HepG2 (cell line): Measurements from ENCODE around the gene CALR. TPM values are rescaled to one million over a fixed set of nuclear protein-coding genes. Genes with fewer than 3 reads are reported as not detected.

Experiments used
- CREB1 ChIP-seq, 2 experiments: fragments of 450-650 bp in 1 of 2; IDR thresholded peaks; 2 replicates each; pipeline ENCODE4 v1.6.1; 2016 to 2017; ENCODE audit warnings: control low read depth in 1 of 2, mild to moderate bottlenecking in 1 of 2, missing compliant biosample characterization in 1 of 2, missing genetic modification characterization in 1 of 2
- MXI1 ChIP-seq: IDR thresholded peaks from 3 replicates; pipeline ENCODE4 v1.6.1; 2012; ENCODE audit warnings: low read depth, low read length, inconsistent platforms, borderline replicate concordance
- RERE ChIP-seq: IDR thresholded peaks from 2 replicates; pipeline ENCODE4 v1.6.1; 2016; ENCODE audit warnings: low read depth, missing genetic modification reagents, missing compliant biosample characterization
- RFXAP ChIP-seq: sonication (generic); formaldehyde crosslinking; IDR thresholded peaks from 2 replicates; pipeline ENCODE4 v1.4.0; 2020; ENCODE audit warnings: missing genetic modification reagents, borderline replicate concordance
- TBX3 ChIP-seq: fragments of 450-650 bp; IDR thresholded peaks from 2 replicates; pipeline ENCODE4 v1.6.1; 2017; ENCODE audit warnings: antibody characterized with exemption, mild to moderate bottlenecking, inconsistent platforms, borderline replicate concordance
- UBTF ChIP-seq: sonication (generic); formaldehyde crosslinking; IDR thresholded peaks from 2 replicates; pipeline ENCODE4 v1.4.0; 2020; ENCODE audit warnings: mild to moderate bottlenecking, missing genetic modification reagents
- YY1 ChIP-seq: IDR thresholded peaks from 2 replicates; pipeline ENCODE4 v1.6.1; 2011; ENCODE audit warnings: low read length, low read depth, moderate library complexity, mild to moderate bottlenecking; ENCODE audit not compliant: insufficient read depth, insufficient replicate concordance
- ZHX2 ChIP-seq, 2 experiments: sonication (generic) in 1 of 2; formaldehyde crosslinking in 1 of 2; IDR thresholded peaks; 2 replicates each; pipeline versions ENCODE4 v1.6.1 to v1.9.0; 2014 to 2022; ENCODE audit warnings: antibody characterized with exemption in 1 of 2, borderline replicate concordance in 1 of 2, inconsistent platforms in 1 of 2, low read depth in 1 of 2, missing genetic modification reagents in 1 of 2
- ZNF547 ChIP-seq: sonication (generic); formaldehyde crosslinking; IDR thresholded peaks from 2 replicates; pipeline ENCODE4 v1.5.1; 2020; ENCODE audit warnings: mild to moderate bottlenecking, missing genetic modification reagents
- polyA plus RNA-seq, 8 experiments: library from polyadenylated mRNA; depleted of rRNA in 3 of 8; stranded (reverse) in 7 of 8; unstranded in 1 of 8; fragments of >200 nt; fragmentation: Illumina TruSeq in 4 of 8; extraction: Trizol in 4 of 8; gene quantifications; 2 replicates each; pipeline versions ENCODE4 v1.2.1 to v1.2.3, GENCODE V29; 2011 to 2016; ENCODE audit warnings: low read depth in 4 of 8, missing spikeins in 1 of 8, mixed read lengths in 1 of 8; ENCODE audit not compliant: insufficient read depth in 1 of 8
- total RNA-seq, 5 experiments: library from RNA; depleted of rRNA; stranded (reverse); fragments of >200 nt; fragmentation: Illumina TruSeq; extraction: Trizol; gene quantifications; 2 replicates each; pipeline ENCODE4 v1.2.3, GENCODE V29; 2016; ENCODE audit warnings: low read depth in 1 of 5

Gene CALR
- total and polyA plus RNA-seq, 2 of the 13 experiments (the other 11 are each of a cell fraction or from before 2014, with no cell fraction given): 898 to 934 TPM

- TF ChIP-seq ZHX2 (IDR thresholded peaks at IDR 0.05; ENCODE audit: low read depth): no peak
- TF ChIP-seq ZHX2 (CRISPR knock-in tag; IDR thresholded peaks at IDR 0.05; ENCODE audit: borderline replicate concordance): 0 out of 2 replicates have a peak, but pooled peaks have one; percentile 40
- TF ChIP-seq RFXAP (CRISPR knock-in tag): peak; percentile 70; the same call in 1 of the 2 replicates
- TF ChIP-seq YY1: peak; percentile 83
- TF ChIP-seq TBX3: peak; percentile 72; the same call in 1 of the 2 replicates
- TF ChIP-seq ZNF547 (CRISPR knock-in tag): peak; percentile 79; the same call in 1 of the 2 replicates
- TF ChIP-seq CREB1 (IDR thresholded peaks at IDR 0.05): peak; percentile 84
- TF ChIP-seq CREB1 (CRISPR knock-in tag; IDR thresholded peaks at IDR 0.05): peak; percentile 91
- peak; percentile 58; the same call in 1 of the 2 replicates for TF ChIP-seq UBTF (CRISPR knock-in tag)
- no peak for TF ChIP-seq RERE (CRISPR knock-in tag)
- peak; percentile 65; the same call in 1 of the 3 replicates for TF ChIP-seq MXI1
Observed at GRCh38 chr19:12937927-12938778, at the start of gene CALR (continued).
